Measurements from ENCODE around the gene PLEKHN1.
A peak's percentile ranks its signal among the peaks of the same experiment; 100 is the strongest.

The PLEKHN1 gene

GRCh38 chr1:938088-938683, 28.1 kb upstream of the PLEKHN1 start (continued):
- TF ChIP-seq ZNF449 (tag by site-specific recombination; IDR thresholded peaks at IDR 0.05): peak; percentile 14; the same call in 1 of the 2 replicates
- TF ChIP-seq ZFP69B (tag by site-specific recombination; IDR thresholded peaks at IDR 0.05): peak; percentile 91
- TF ChIP-seq FEZF1 (tag by site-specific recombination; IDR thresholded peaks at IDR 0.05): no peak
- TF ChIP-seq ZNF473 (tag by site-specific recombination; IDR thresholded peaks at IDR 0.05): no peak
- 0 out of 2 replicates have a peak, but pooled peaks have one; percentile 17 for TF ChIP-seq ZBTB20 (tag by site-specific recombination; IDR thresholded peaks at IDR 0.05)
- no peak for TF ChIP-seq ZNF16 (tag by site-specific recombination; IDR thresholded peaks at IDR 0.05; ENCODE audit: low read depth)
- TF ChIP-seq ZNF354C (tag by site-specific recombination; IDR thresholded peaks at IDR 0.05; ENCODE audit: borderline replicate concordance, low read depth): no peak
- TF ChIP-seq ZNF155 (tag by site-specific recombination; IDR thresholded peaks at IDR 0.05): no peak
- TF ChIP-seq, protein P1, sequence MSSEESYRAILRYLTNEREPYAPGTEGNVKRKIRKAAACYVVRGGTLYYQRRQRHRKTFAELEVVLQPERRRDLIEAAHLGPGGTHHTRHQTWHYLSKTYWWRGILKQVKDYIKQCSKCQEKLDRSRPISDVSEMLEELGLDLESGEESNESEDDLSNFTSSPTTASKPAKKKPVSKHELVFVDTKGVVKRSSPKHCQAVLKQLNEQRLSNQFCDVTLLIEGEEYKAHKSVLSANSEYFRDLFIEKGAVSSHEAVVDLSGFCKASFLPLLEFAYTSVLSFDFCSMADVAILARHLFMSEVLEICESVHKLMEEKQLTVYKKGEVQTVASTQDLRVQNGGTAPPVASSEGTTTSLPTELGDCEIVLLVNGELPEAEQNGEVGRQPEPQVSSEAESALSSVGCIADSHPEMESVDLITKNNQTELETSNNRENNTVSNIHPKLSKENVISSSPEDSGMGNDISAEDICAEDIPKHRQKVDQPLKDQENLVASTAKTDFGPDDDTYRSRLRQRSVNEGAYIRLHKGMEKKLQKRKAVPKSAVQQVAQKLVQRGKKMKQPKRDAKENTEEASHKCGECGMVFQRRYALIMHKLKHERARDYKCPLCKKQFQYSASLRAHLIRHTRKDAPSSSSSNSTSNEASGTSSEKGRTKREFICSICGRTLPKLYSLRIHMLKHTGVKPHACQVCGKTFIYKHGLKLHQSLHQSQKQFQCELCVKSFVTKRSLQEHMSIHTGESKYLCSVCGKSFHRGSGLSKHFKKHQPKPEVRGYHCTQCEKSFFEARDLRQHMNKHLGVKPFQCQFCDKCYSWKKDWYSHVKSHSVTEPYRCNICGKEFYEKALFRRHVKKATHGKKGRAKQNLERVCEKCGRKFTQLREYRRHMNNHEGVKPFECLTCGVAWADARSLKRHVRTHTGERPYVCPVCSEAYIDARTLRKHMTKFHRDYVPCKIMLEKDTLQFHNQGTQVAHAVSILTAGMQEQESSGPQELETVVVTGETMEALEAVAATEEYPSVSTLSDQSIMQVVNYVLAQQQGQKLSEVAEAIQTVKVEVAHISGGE (tag by site-specific recombination; conservative IDR thresholded peaks at IDR 0.05; ENCODE audit: low read depth): no peak
- TF ChIP-seq GLIS1 (tag by site-specific recombination; IDR thresholded peaks at IDR 0.05): peak; percentile 99
- TF ChIP-seq RBAK (tag by site-specific recombination; IDR thresholded peaks at IDR 0.05): no peak
- TF ChIP-seq ZBTB17 (tag by site-specific recombination; IDR thresholded peaks at IDR 0.05): no peak
- TF ChIP-seq ZBTB1 (tag by site-specific recombination; IDR thresholded peaks at IDR 0.05): no peak
- TF ChIP-seq ZNF138 (tag by site-specific recombination; IDR thresholded peaks at IDR 0.05; ENCODE audit: borderline replicate concordance): no peak
- no peak for TF ChIP-seq ZNF350 (tag by site-specific recombination; IDR thresholded peaks at IDR 0.05)
- TF ChIP-seq, protein P2, sequence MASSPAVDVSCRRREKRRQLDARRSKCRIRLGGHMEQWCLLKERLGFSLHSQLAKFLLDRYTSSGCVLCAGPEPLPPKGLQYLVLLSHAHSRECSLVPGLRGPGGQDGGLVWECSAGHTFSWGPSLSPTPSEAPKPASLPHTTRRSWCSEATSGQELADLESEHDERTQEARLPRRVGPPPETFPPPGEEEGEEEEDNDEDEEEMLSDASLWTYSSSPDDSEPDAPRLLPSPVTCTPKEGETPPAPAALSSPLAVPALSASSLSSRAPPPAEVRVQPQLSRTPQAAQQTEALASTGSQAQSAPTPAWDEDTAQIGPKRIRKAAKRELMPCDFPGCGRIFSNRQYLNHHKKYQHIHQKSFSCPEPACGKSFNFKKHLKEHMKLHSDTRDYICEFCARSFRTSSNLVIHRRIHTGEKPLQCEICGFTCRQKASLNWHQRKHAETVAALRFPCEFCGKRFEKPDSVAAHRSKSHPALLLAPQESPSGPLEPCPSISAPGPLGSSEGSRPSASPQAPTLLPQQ (tag by site-specific recombination; IDR thresholded peaks at IDR 0.05): peak; percentile 82
- peak; percentile 47; the same call in 1 of the 2 replicates for TF ChIP-seq SP7 (tag by site-specific recombination; IDR thresholded peaks at IDR 0.05)
- TF ChIP-seq BCL11A (tag by site-specific recombination; IDR thresholded peaks at IDR 0.05; ENCODE audit: low read depth): peak; percentile 62
- no peak for TF ChIP-seq BCL6B (tag by site-specific recombination; IDR thresholded peaks at IDR 0.05)
- TF ChIP-seq ZBTB8A (tag by site-specific recombination; IDR thresholded peaks at IDR 0.05): peak; percentile 59
- no peak for TF ChIP-seq ZNF513 (tag by site-specific recombination; IDR thresholded peaks at IDR 0.05)
- TF ChIP-seq ZNF830 (tag by site-specific recombination; IDR thresholded peaks at IDR 0.05; ENCODE audit: low read depth): no peak
- TF ChIP-seq ZFP37 (tag by site-specific recombination; IDR thresholded peaks at IDR 0.05): no peak
- TF ChIP-seq CTCF (tag by site-specific recombination; IDR thresholded peaks at IDR 0.05): peak; percentile 98
- no peak for TF ChIP-seq ZNF558 (tag by site-specific recombination; IDR thresholded peaks at IDR 0.05)
- TF ChIP-seq, protein P3, sequence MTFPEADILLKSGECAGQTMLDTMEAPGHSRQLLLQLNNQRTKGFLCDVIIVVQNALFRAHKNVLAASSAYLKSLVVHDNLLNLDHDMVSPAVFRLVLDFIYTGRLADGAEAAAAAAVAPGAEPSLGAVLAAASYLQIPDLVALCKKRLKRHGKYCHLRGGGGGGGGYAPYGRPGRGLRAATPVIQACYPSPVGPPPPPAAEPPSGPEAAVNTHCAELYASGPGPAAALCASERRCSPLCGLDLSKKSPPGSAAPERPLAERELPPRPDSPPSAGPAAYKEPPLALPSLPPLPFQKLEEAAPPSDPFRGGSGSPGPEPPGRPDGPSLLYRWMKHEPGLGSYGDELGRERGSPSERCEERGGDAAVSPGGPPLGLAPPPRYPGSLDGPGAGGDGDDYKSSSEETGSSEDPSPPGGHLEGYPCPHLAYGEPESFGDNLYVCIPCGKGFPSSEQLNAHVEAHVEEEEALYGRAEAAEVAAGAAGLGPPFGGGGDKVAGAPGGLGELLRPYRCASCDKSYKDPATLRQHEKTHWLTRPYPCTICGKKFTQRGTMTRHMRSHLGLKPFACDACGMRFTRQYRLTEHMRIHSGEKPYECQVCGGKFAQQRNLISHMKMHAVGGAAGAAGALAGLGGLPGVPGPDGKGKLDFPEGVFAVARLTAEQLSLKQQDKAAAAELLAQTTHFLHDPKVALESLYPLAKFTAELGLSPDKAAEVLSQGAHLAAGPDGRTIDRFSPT (tag by site-specific recombination; IDR thresholded peaks at IDR 0.05): peak; percentile 95

Data from HEK293 (cell line).